ENCODE data around the gene GRAMD1C. TPM values are rescaled to one million over a fixed set of nuclear protein-coding genes. Genes with fewer than 3 reads are reported as not detected.

GRAMD1C gene
- total and polyA plus RNA-seq, 9 donors: 0.35 to 10.7 (median 1.8) TPM

- TF ChIP-seq EP300 (IDR thresholded peaks at IDR 0.05) (no peak), POLR2A (IDR thresholded peaks at IDR 0.05) (no peak), CTCF (IDR thresholded peaks at IDR 0.05) (no peak)
- Histone ChIP-seq H3K36me3 (no peaks in the 10 kb centered on the region), H3K4me3 (no peak overlapping the region), H3K9me3 (no peaks in the 10 kb centered on the region), H3K4me1 (ENCODE audit: insufficient read depth) (no peaks in the 10 kb centered on the region), H3K27me3 (no peaks in the 10 kb centered on the region), H3K27ac (no peak overlapping the region)
- intact Hi-C loops (cut with DNase I): no loop called here
- 89 to 95% (median 91%) methylated on average over 3 of the region's 3 CpGs for WGBS, 3 donors
- no peak for DNase-seq
Observed at GRCh38 chr3:113878403-113878802, 39.8 kb downstream of the GRAMD1C start.

GRCh38 chr3:113885050-113885449, 46.5 kb downstream of the GRAMD1C start:
- Histone ChIP-seq H3K4me3 (no peak overlapping the region), H3K9me3 (no peaks in the 10 kb centered on the region), H3K4me1 (ENCODE audit: insufficient read depth) (no peaks in the 10 kb centered on the region), H3K27ac (no peak overlapping the region), H3K36me3 (no peaks in the 10 kb centered on the region), H3K27me3 (no peaks in the 10 kb centered on the region)
- no peak for DNase-seq
- intact Hi-C loops (cut with DNase I): no loop called here
- TF ChIP-seq EP300 (IDR thresholded peaks at IDR 0.05) (no peak), CTCF (IDR thresholded peaks at IDR 0.05) (no peak), POLR2A (IDR thresholded peaks at IDR 0.05) (no peak)
- 92 to 97% (median 96%) methylated on average over 27 to 30 of the region's 30 CpGs for WGBS, 3 donors

- Histone ChIP-seq H3K4me3 (no peak overlapping the region), H3K27ac (no peak overlapping the region), H3K27me3 (no peaks in the 10 kb centered on the region), H3K9me3 (no peaks in the 10 kb centered on the region), H3K4me1 (ENCODE audit: insufficient read depth) (no peaks in the 10 kb centered on the region), H3K36me3 (no peaks in the 10 kb centered on the region)
- no peak for DNase-seq
- no peak for TF ChIP-seq EP300 (IDR thresholded peaks at IDR 0.05)
- no peak for TF ChIP-seq POLR2A (IDR thresholded peaks at IDR 0.05)
- TF ChIP-seq CTCF (IDR thresholded peaks at IDR 0.05): no peak
- intact Hi-C loops (cut with DNase I): no loop called here
- 75 to 78% (median 78%) methylated on average over 8 of the region's 8 CpGs for WGBS, 3 donors
Observed at GRCh38 chr3:113890256-113890900, 51.8 kb downstream of the GRAMD1C start.

- Histone ChIP-seq H3K9me3 (no peaks in the 10 kb centered on the region), H3K4me3 (no peak overlapping the region), H3K4me1 (ENCODE audit: insufficient read depth) (no peaks in the 10 kb centered on the region), H3K36me3 (no peaks in the 10 kb centered on the region), H3K27ac (no peak overlapping the region), H3K27me3 (no peaks in the 10 kb centered on the region)
- no peak for TF ChIP-seq POLR2A (IDR thresholded peaks at IDR 0.05)
- no peak for TF ChIP-seq CTCF (IDR thresholded peaks at IDR 0.05)
- TF ChIP-seq EP300 (IDR thresholded peaks at IDR 0.05): no peak
- DNase-seq: no peak
- 83 to 91% (median 87%) methylated on average over 4 of the region's 4 CpGs for WGBS, 3 donors
- intact Hi-C loops (cut with DNase I): no loop called here
Observed at GRCh38 chr3:113894927-113895326, 56.3 kb downstream of the GRAMD1C start.

Measured in ovary (tissue), 9 donors.